BJ (cell line): ENCODE measurements around the gene VWCE. TPM values are rescaled to one million over a fixed set of nuclear protein-coding genes. Genes with fewer than 3 reads are reported as not detected.

Experiments
- CTCF ChIA-PET: fragments of 350-600 bp; formaldehyde crosslinking; extraction: SDS; loops from one replicate; lab custom pipeline; 2021; ENCODE audit warnings: antibody characterized with exemption, inconsistent platforms; lab: Yijun Ruan, JAX
- POLR2A ChIA-PET: fragments of 300-600 bp; sonication (Branson Sonifier 250); formaldehyde crosslinking; extraction: SDS; loops from one replicate; lab custom pipeline; 2021; ENCODE audit warnings: antibody characterized with exemption; lab: Charles Lee
- DNase-seq: peaks from one replicate; pipeline ENCODE4 v3.0.0-alpha.2; 2011; ENCODE audit warnings: low read depth
- H3K27me3 ChIP-seq: 2 replicates; pipeline ENCODE4 v1.6.0; 2011; ENCODE audit warnings: low read length; ENCODE audit not compliant: control insufficient read depth, insufficient read depth
- H3K36me3 ChIP-seq: 2 replicates; pipeline ENCODE4 v1.5.1; 2011; ENCODE audit warnings: low read length; ENCODE audit not compliant: control insufficient read depth, insufficient read depth
- H3K4me3 ChIP-seq: 2 replicates; pipeline ENCODE4 v1.5.1; 2011; ENCODE audit warnings: low read depth, mild to moderate bottlenecking, control low read depth, low read length
- CTCF ChIP-seq: IDR thresholded peaks from 2 replicates; pipeline ENCODE4 v1.5.1; 2011; ENCODE audit warnings: low read depth, mild to moderate bottlenecking, control low read depth, inconsistent platforms, low read length, moderate library complexity; ENCODE audit not compliant: insufficient read depth
- polyA minus RNA-seq: library from RNA; depleted of rRNA, polyadenylated mRNA; stranded (reverse); fragments of >200 nt; gene quantifications from 2 replicates; pipeline ENCODE4 v1.2.3, GENCODE V29; 2011; rRNA and poly(A)+ RNA removed
- polyA plus RNA-seq: library from polyadenylated mRNA; depleted of rRNA; stranded (reverse); fragments of >200 nt; gene quantifications from 2 replicates; pipeline ENCODE4 v1.2.3, GENCODE V29; 2011; rRNA removed

VWCE gene
- polyA plus RNA-seq (0.96 and 1.4 TPM in 2 replicates), polyA minus RNA-seq (0.15 and 1.9 TPM in 2 replicates)

DNA sequence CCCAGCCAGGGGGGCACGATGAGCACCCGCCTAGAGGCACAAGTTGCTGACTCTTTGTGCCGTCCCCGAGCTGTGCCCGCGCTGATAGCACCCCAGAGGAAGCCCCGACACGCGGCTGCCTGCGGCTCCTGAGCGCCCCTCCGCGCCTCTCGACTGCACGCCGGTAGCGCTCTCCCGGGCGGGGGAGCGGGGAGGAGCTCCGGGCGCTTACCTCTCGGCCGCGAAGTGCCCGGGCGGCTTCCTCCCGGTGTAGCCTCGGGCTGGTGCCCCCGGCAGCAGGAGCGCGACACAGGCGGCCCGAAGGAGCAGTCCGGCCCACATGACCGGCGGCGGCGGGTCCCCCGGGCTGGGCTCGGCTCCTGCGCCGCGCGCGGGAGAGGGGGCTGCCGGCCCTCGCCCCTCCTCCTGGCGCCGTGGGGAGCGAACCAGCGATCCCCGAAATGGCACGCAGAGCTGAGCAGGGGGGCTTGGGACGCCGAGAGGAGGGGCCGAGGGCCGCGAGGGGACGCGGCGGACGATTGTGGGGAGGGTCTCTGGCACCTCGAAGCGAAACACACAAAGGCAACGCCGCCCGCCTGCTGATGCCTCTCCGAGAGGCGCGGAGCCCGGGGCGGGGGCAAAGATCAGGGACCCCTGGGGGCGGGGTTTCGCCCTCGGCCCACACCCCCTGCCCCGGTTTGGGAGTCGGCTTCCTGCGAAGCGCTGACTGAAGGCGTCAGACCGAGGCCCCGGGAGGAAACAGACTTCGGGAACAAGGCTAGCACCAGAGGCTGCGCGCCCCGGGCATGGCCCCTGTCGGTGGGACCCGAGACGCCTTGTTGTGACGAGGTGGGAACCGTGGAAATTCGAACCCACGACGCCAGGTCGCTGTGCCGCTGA is at the start of gene VWCE:
TSS of gene VWCE (minus strand) at position 600 of the 879 bp plus-strand sequence. CDS start at position 321, 279 bp downstream.
- no peak for DNase-seq
- ChIA-PET CTCF (interaction anchor here (0.6 to 2.9 kb wide), 10 partner anchors 10 to 175 kb away, joined by 3 to 16 read pairs (median 4); no protein-coding TSS in a partner anchor), POLR2A (interaction anchor here (0.6 kb wide), 1 partner anchor 1024 kb away, joined by 8 read pairs; no protein-coding TSS in a partner anchor)
- H3K27me3 ChIP-seq = no peaks in the 10 kb centered on the region
- peaks cover 3% of the 10 kb centered on the region for H3K36me3 ChIP-seq
- H3K4me3 ChIP-seq = peak within 1 kb of the TSS; percentile 44
- TF ChIP-seq CTCF = peak; percentile 49

DNA sequence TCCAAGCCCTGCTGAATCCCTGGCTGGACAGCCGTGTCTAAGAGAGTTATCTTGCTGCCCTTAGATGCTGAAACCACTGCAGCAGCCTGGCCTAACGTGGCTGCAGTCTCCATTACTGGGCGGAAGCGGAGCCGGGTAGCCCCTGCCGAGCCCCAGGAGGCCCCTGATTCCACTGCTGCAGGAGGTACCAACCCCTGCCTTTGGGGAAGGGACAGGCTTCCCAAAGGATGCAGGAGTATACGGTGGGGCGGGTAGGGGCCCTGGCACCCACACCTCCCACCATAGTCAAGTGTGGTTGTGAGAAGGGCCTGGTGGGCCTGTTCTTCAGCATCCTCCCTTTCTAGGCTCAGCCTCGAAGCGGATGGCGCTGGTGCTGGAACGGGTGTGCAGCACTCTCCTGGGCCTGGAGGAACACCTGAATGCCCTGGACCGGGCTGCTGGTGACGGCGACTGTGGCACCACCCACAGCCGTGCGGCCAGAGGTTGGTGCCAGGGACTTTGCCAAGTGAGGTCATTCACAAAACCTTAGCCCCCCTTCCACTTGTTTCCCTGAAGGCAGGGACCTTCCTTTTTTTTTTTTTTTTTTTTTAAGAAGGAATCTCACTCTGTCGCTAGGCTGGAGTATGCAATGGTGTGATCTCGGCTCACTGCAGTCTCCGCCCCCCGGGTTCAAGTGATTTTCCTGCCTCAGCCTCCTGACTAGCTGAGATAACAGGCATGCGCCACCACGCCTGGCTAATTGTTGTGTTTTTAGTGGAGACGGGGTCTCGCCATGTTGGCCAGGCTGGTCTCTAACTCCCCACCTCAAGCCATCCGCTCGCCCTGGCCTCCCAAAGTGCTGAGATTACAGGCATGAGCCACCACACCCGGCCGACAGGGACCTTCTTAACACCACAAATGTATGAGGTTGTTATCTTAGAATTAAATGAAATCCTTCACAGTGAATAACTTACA is 49.0 kb upstream of the VWCE start:
- Histone ChIP-seq H3K36me3 (peaks cover 6% of the 10 kb centered on the region), H3K27me3 (no peaks in the 10 kb centered on the region), H3K4me3 (no peak overlapping the region)
- TF ChIP-seq CTCF = no peak
- ChIA-PET CTCF (interaction anchor here (1.6 to 6.6 kb wide), 2 partner anchors 8 to 49 kb away, joined by 4 to 56 read pairs; partner anchors contain the start of gene TMEM216), POLR2A (no interaction called here)
- DNase-seq = no peak

GRCh38 chr11:61342207-61342803 is 47.2 kb upstream of the VWCE start:
- no peak for DNase-seq
- Histone ChIP-seq H3K4me3 (no peak overlapping the region), H3K36me3 (peaks cover 4% of the 10 kb centered on the region), H3K27me3 (no peaks in the 10 kb centered on the region)
- no peak for TF ChIP-seq CTCF
- ChIA-PET POLR2A (no interaction called here), CTCF (interaction anchor here (0.5 to 10.9 kb wide), 3 partner anchors 23 to 49 kb away, joined by 3 to 374 read pairs (median 4); no protein-coding TSS in a partner anchor)

GRCh38 chr11:61341706-61342105 is 46.6 kb upstream of the VWCE start:
- CTCF ChIA-PET = interaction anchor here (0.5 to 10.9 kb wide), 3 partner anchors 24 to 49 kb away, joined by 3 to 374 read pairs (median 4); no protein-coding TSS in a partner anchor
- no peak for TF ChIP-seq CTCF
- DNase-seq = no peak

More at GRCh38 chr11:61341706-61342105, 46.6 kb upstream of the VWCE start:
- H3K36me3 ChIP-seq = peaks cover 4% of the 10 kb centered on the region
- H3K4me3 ChIP-seq = no peak overlapping the region
- H3K27me3 ChIP-seq = no peaks in the 10 kb centered on the region
- POLR2A ChIA-PET = no interaction called here
